HepG2 (cell line): ENCODE measurements around the gene TXNDC12. TPM values are rescaled to one million over a fixed set of nuclear protein-coding genes. Genes with fewer than 3 reads are reported as not detected.

Experiments
- ARNT ChIP-seq: fragments of 450-650 bp; IDR thresholded peaks from 2 replicates; pipeline ENCODE4 v1.6.1; 2017
- BCL6 ChIP-seq: IDR thresholded peaks from 2 replicates; pipeline ENCODE4 v1.6.1; 2016; ENCODE audit warnings: missing genetic modification reagents, missing compliant biosample characterization
- BRCA1 ChIP-seq: sonication (generic); formaldehyde crosslinking; IDR thresholded peaks from 2 replicates; pipeline ENCODE4 v1.4.0; 2020; ENCODE audit warnings: missing genetic modification reagents
- CAMTA2 ChIP-seq: sonication (generic); formaldehyde crosslinking; IDR thresholded peaks from 2 replicates; pipeline ENCODE4 v1.4.0; 2020; ENCODE audit warnings: mild to moderate bottlenecking, missing genetic modification reagents, borderline replicate concordance
- CBFB ChIP-seq: sonication (generic); formaldehyde crosslinking; IDR thresholded peaks from 2 replicates; pipeline ENCODE4 v1.4.0; 2020; ENCODE audit warnings: missing genetic modification reagents
- GTF3A ChIP-seq: sonication (generic); formaldehyde crosslinking; conservative IDR thresholded peaks from 2 replicates; pipeline ENCODE4 v1.4.0; 2020; ENCODE audit warnings: mild to moderate bottlenecking, missing genetic modification reagents
- ISL2 ChIP-seq: sonication (generic); formaldehyde crosslinking; IDR thresholded peaks from 2 replicates; pipeline ENCODE4 v1.5.0; 2020; ENCODE audit warnings: missing genetic modification reagents
- KLF15 ChIP-seq: sonication (generic); formaldehyde crosslinking; IDR thresholded peaks from 2 replicates; pipeline ENCODE4 v1.8.1; 2023; ENCODE audit warnings: borderline replicate concordance, mild to moderate bottlenecking, inconsistent platforms, missing genetic modification reagents, mixed read lengths
- TCF12 ChIP-seq, 2 experiments: fragments of 450-650 bp in 1 of 2; sonication (generic) in 1 of 2; formaldehyde crosslinking in 1 of 2; IDR thresholded peaks; 2 replicates each; pipeline versions ENCODE4 v1.6.1 to v1.8.0; 2017 to 2022; ENCODE audit warnings: antibody characterized with exemption in 1 of 2, mild to moderate bottlenecking in 1 of 2, missing genetic modification reagents in 1 of 2, moderate library complexity in 1 of 2
- TCF7 ChIP-seq: sonication (generic); IDR thresholded peaks from 2 replicates; pipeline ENCODE4 v1.6.1; 2016; ENCODE audit warnings: antibody characterized with exemption, low read depth
- YEATS4 ChIP-seq: sonication (generic); formaldehyde crosslinking; IDR thresholded peaks from 2 replicates; pipeline ENCODE4 v1.4.0; 2020; ENCODE audit warnings: missing genetic modification reagents, borderline replicate concordance
- ZFP62 ChIP-seq: sonication (generic); formaldehyde crosslinking; IDR thresholded peaks from 2 replicates; pipeline ENCODE4 v1.4.0; 2020; ENCODE audit warnings: missing genetic modification reagents
- ZNF232 ChIP-seq: sonication (generic); formaldehyde crosslinking; IDR thresholded peaks from 2 replicates; pipeline ENCODE4 v1.4.0; 2020; ENCODE audit warnings: missing genetic modification reagents, borderline replicate concordance
- ZNF253 ChIP-seq: sonication (generic); formaldehyde crosslinking; IDR thresholded peaks from 2 replicates; pipeline ENCODE4 v1.8.0; 2022; ENCODE audit warnings: mild to moderate bottlenecking, missing genetic modification reagents, borderline replicate concordance
- ZNF33A ChIP-seq: sonication (generic); formaldehyde crosslinking; IDR thresholded peaks from 2 replicates; pipeline ENCODE4 v1.5.1; 2020; ENCODE audit warnings: missing genetic modification reagents, mild to moderate bottlenecking, moderate library complexity, borderline replicate concordance
- ZNF713 ChIP-seq: sonication (generic); formaldehyde crosslinking; IDR thresholded peaks from 2 replicates; pipeline ENCODE4 v1.4.0; 2020; ENCODE audit warnings: mild to moderate bottlenecking, missing genetic modification reagents
- polyA plus RNA-seq, 8 experiments: library from polyadenylated mRNA; depleted of rRNA in 3 of 8; stranded (reverse) in 7 of 8; unstranded in 1 of 8; fragments of >200 nt; fragmentation: Illumina TruSeq in 4 of 8; extraction: Trizol in 4 of 8; gene quantifications; 2 replicates each; pipeline versions ENCODE4 v1.2.1 to v1.2.3, GENCODE V29; 2011 to 2016; ENCODE audit warnings: low read depth in 4 of 8, missing spikeins in 1 of 8, mixed read lengths in 1 of 8; ENCODE audit not compliant: insufficient read depth in 1 of 8
- total RNA-seq, 5 experiments: library from RNA; depleted of rRNA; stranded (reverse); fragments of >200 nt; fragmentation: Illumina TruSeq; extraction: Trizol; gene quantifications; 2 replicates each; pipeline ENCODE4 v1.2.3, GENCODE V29; 2016; ENCODE audit warnings: low read depth in 1 of 5
- TF ChIP-seq, protein P1 (sequence below): IDR thresholded peaks from 2 replicates; pipeline ENCODE4 v1.6.1; 2016; ENCODE audit warnings: missing biosample characterization, missing genetic modification reagents, low read depth
- TF ChIP-seq, protein P2 (sequence below): IDR thresholded peaks from 2 replicates; pipeline ENCODE4 v1.6.1; 2016; ENCODE audit warnings: missing compliant biosample characterization, missing genetic modification reagents, borderline replicate concordance
- TF ChIP-seq, protein P3 (sequence below): sonication (generic); formaldehyde crosslinking; IDR thresholded peaks from 2 replicates; pipeline ENCODE4 v1.5.0; 2020; ENCODE audit warnings: missing genetic modification reagents
- TF ChIP-seq, protein P4 (sequence below): sonication (generic); formaldehyde crosslinking; IDR thresholded peaks from 2 replicates; pipeline ENCODE4 v1.4.0; 2020; ENCODE audit warnings: mild to moderate bottlenecking, low read depth, missing genetic modification reagents
- TF ChIP-seq, protein P5 (sequence below): sonication (generic); formaldehyde crosslinking; IDR thresholded peaks from 2 replicates; pipeline ENCODE4 v1.8.0; 2022; ENCODE audit warnings: mild to moderate bottlenecking, missing genetic modification reagents

Gene TXNDC12
- total and polyA plus RNA-seq, 2 of the 13 experiments (the other 11 are each of a cell fraction or from before 2014, with no cell fraction given): 65.6 to 67.2 TPM

DNA sequence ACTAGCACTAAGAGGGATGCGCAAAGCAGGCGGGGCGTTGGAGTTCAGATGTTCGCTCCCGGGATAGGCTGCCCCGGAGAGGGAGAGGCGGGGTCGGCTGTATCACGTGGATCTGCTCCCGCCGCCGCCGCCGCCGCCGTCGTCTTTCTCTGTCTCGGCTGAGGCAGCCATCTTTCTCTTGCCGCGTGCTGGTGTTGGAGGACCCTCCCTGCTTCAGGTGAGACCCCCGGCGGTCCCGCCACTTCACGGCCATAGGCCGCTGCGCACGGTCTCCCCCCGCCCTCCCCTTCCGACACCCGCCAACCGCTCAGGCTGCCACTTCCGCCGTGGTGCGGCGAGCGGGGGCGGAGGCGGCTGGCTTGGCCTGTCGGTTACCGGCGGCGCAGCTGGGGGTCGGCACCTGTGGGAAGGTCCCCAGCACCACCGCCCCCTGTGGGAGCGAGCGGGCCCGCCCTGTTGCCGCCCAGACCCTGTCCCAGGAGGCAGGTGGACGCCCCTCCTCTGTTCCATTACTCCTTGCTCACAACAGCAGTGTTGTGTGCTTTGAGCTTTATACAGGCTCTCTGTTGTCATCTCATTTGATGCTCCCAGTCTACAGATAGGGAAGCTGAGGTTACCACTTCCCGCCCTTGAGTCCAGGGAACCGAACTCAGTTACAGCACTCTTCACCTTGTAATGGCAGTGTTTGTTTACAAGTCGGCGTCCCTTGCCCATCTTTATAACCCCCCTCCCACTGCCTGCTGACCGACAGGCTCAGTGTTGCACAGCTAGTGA lies 1.4 kb upstream of the TXNDC12 start, which contains the start of gene BTF3L4 (continued):
- 0 out of 2 replicates have a peak, but pooled peaks have one; percentile 29 for TF ChIP-seq CBFB (CRISPR knock-in tag)
- no peak for TF ChIP-seq TCF12 (IDR thresholded peaks at IDR 0.05)
- TF ChIP-seq TCF12 (CRISPR knock-in tag; IDR thresholded peaks at IDR 0.05): no peak
- no peak for TF ChIP-seq BRCA1 (CRISPR knock-in tag)
- TF ChIP-seq, protein P1, sequence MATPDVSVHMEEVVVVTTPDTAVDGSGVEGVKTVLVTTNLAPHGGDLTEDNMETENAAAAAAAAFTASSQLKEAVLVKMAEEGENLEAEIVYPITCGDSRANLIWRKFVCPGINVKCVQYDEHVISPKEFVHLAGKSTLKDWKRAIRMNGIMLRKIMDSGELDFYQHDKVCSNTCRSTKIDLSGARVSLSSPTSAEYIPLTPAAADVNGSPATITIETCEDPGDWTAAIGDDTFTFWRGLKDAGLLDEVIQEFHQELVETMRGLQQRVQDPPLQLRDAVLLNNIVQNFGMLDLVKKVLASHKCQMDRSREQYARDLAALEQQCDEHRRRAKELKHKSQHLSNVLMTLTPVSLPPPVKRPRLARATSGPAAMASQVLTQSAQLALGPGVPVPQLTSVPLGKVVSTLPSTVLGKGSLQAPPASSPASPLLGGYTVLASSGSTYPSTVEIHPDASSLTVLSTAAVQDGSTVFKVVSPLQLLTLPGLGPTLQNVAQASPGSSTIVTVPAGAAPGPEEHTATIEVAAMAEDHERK (CRISPR knock-in tag): no peak; the same call in 1 of the 2 replicates
- no peak for TF ChIP-seq ARNT
- TF ChIP-seq CAMTA2 (CRISPR knock-in tag): no peak
- no peak for TF ChIP-seq GTF3A (CRISPR knock-in tag)
- TF ChIP-seq YEATS4 (CRISPR knock-in tag): peak; percentile 85
- TF ChIP-seq ZFP62 (CRISPR knock-in tag): no peak
- TF ChIP-seq TCF7: no peak
- peak; percentile 85; the same call in 1 of the 2 replicates for TF ChIP-seq ZNF713 (CRISPR knock-in tag)
- no peak for TF ChIP-seq KLF15 (CRISPR knock-in tag)
- TF ChIP-seq ZNF253: peak; percentile 14; the same call in 1 of the 2 replicates
- TF ChIP-seq BCL6 (CRISPR knock-in tag): no peak
- TF ChIP-seq, protein P2, sequence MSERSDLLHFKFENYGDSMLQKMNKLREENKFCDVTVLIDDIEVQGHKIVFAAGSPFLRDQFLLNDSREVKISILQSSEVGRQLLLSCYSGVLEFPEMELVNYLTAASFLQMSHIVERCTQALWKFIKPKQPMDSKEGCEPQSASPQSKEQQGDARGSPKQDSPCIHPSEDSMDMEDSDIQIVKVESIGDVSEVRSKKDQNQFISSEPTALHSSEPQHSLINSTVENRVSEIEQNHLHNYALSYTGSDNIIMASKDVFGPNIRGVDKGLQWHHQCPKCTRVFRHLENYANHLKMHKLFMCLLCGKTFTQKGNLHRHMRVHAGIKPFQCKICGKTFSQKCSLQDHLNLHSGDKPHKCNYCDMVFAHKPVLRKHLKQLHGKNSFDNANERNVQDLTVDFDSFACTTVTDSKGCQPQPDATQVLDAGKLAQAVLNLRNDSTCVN (CRISPR knock-in tag): no peak
- TF ChIP-seq, protein P3, sequence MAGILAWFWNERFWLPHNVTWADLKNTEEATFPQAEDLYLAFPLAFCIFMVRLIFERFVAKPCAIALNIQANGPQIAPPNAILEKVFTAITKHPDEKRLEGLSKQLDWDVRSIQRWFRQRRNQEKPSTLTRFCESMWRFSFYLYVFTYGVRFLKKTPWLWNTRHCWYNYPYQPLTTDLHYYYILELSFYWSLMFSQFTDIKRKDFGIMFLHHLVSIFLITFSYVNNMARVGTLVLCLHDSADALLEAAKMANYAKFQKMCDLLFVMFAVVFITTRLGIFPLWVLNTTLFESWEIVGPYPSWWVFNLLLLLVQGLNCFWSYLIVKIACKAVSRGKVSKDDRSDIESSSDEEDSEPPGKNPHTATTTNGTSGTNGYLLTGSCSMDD (CRISPR knock-in tag): no peak
- TF ChIP-seq ZNF33A (CRISPR knock-in tag): no peak
- TF ChIP-seq ISL2: 0 out of 2 replicates have a peak, but pooled peaks have one; percentile 35
- TF ChIP-seq, protein P4, sequence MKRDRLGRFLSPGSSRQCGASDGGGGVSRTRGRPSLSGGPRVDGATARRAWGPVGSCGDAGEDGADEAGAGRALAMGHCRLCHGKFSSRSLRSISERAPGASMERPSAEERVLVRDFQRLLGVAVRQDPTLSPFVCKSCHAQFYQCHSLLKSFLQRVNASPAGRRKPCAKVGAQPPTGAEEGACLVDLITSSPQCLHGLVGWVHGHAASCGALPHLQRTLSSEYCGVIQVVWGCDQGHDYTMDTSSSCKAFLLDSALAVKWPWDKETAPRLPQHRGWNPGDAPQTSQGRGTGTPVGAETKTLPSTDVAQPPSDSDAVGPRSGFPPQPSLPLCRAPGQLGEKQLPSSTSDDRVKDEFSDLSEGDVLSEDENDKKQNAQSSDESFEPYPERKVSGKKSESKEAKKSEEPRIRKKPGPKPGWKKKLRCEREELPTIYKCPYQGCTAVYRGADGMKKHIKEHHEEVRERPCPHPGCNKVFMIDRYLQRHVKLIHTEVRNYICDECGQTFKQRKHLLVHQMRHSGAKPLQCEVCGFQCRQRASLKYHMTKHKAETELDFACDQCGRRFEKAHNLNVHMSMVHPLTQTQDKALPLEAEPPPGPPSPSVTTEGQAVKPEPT: no peak; the same call in 1 of the 2 replicates
- TF ChIP-seq ZNF232: peak; percentile 41; the same call in 1 of the 2 replicates
- TF ChIP-seq, protein P5, sequence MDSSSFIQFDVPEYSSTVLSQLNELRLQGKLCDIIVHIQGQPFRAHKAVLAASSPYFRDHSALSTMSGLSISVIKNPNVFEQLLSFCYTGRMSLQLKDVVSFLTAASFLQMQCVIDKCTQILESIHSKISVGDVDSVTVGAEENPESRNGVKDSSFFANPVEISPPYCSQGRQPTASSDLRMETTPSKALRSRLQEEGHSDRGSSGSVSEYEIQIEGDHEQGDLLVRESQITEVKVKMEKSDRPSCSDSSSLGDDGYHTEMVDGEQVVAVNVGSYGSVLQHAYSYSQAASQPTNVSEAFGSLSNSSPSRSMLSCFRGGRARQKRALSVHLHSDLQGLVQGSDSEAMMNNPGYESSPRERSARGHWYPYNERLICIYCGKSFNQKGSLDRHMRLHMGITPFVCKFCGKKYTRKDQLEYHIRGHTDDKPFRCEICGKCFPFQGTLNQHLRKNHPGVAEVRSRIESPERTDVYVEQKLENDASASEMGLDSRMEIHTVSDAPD (CRISPR knock-in tag): no peak
